ENCODE data around the gene MYRF.

The MYRF gene

GRCh38 chr11:61739413-61739812 is 13.0 kb upstream of the MYRF start:
- DNase-seq (ENCODE audit: low read depth, low spot score), result no peak

GRCh38 chr11:61739966-61740365 is 12.5 kb upstream of the MYRF start:
- no peak for DNase-seq (ENCODE audit: low read depth, low spot score)

- DNase-seq (ENCODE audit: low read depth, low spot score), result no peak
Observed at GRCh38 chr11:61742391-61742790, 10.0 kb upstream of the MYRF start.

GRCh38 chr11:61743486-61744095 is 8.8 kb upstream of the MYRF start:
- DNase-seq (ENCODE audit: low read depth, low spot score), result no peak

- no peak for DNase-seq (ENCODE audit: low read depth, low spot score)
Observed at GRCh38 chr11:61744181-61744580, 8.3 kb upstream of the MYRF start.

GRCh38 chr11:61744609-61745156 is 7.8 kb upstream of the MYRF start:
- no peak for DNase-seq (ENCODE audit: low read depth, low spot score)

GRCh38 chr11:61745781-61746441 is 6.5 kb upstream of the MYRF start:
- DNase-seq (ENCODE audit: low read depth, low spot score), result no peak

- no peak for DNase-seq (ENCODE audit: low read depth, low spot score)
Observed at GRCh38 chr11:61746442-61747191, 5.8 kb upstream of the MYRF start.

GRCh38 chr11:61747192-61747966 is 5.1 kb upstream of the MYRF start:
- DNase-seq (ENCODE audit: low read depth, low spot score), result no peak

GRCh38 chr11:61747967-61748285 is 4.5 kb upstream of the MYRF start:
- DNase-seq (ENCODE audit: low read depth, low spot score), result no peak

GRCh38 chr11:61749591-61750217 is 2.7 kb upstream of the MYRF start:
- peak; percentile 30 for DNase-seq (ENCODE audit: low read depth, low spot score)

GRCh38 chr11:61750631-61751273 is 1.7 kb upstream of the MYRF start:
- no peak for DNase-seq (ENCODE audit: low read depth, low spot score)

GRCh38 chr11:61751384-61751783 is 1.1 kb upstream of the MYRF start:
- DNase-seq (ENCODE audit: low read depth, low spot score), result no peak

- DNase-seq (ENCODE audit: low read depth, low spot score), result no peak
Observed at GRCh38 chr11:61752925-61753521, 587 bp downstream of the MYRF start.

- DNase-seq (ENCODE audit: low read depth, low spot score), result no peak
Observed at GRCh38 chr11:61753672-61754071, 1.2 kb downstream of the MYRF start.

GRCh38 chr11:61754534-61755482 is 2.4 kb downstream of the MYRF start:
- no peak for DNase-seq (ENCODE audit: low read depth, low spot score)

- no peak for DNase-seq (ENCODE audit: low read depth, low spot score)
Observed at GRCh38 chr11:61756147-61756451, 3.7 kb downstream of the MYRF start.

- DNase-seq (ENCODE audit: low read depth, low spot score), result no peak
Observed at GRCh38 chr11:61756452-61757212, 4.2 kb downstream of the MYRF start.
